ENCODE data around the gene RBM17. TPM values are rescaled to one million over a fixed set of nuclear protein-coding genes. Genes with fewer than 3 reads are reported as not detected.

The RBM17 gene
- total RNA-seq, 4 donors from 2014 or later: 64.4 to 163 (median 146) TPM

DNA sequence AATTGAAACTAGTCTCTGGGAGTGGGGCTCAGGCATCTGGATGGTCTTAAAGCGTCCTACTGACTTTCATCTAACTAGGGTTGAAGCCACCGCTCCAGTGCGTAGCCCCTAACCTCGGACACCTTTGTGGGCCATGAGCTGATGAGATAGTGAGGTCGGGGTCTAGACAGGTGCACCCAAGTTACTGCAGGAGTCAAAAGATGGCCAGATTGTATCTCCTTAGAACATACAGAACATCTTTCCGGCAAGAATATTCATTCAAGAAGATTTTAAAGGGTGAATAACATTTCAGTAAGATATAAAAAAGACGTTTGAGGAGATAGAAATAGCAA, 20.6 kb downstream of the RBM17 start:
- H3K27ac ChIP-seq: no peak overlapping the region
- TF ChIP-seq POLR2A (IDR thresholded peaks at IDR 0.05): no peak
- TF ChIP-seq, protein P1, sequence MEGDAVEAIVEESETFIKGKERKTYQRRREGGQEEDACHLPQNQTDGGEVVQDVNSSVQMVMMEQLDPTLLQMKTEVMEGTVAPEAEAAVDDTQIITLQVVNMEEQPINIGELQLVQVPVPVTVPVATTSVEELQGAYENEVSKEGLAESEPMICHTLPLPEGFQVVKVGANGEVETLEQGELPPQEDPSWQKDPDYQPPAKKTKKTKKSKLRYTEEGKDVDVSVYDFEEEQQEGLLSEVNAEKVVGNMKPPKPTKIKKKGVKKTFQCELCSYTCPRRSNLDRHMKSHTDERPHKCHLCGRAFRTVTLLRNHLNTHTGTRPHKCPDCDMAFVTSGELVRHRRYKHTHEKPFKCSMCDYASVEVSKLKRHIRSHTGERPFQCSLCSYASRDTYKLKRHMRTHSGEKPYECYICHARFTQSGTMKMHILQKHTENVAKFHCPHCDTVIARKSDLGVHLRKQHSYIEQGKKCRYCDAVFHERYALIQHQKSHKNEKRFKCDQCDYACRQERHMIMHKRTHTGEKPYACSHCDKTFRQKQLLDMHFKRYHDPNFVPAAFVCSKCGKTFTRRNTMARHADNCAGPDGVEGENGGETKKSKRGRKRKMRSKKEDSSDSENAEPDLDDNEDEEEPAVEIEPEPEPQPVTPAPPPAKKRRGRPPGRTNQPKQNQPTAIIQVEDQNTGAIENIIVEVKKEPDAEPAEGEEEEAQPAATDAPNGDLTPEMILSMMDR (IDR thresholded peaks at IDR 0.05): no peak
- intact Hi-C loops (cut with DNase I; ENCODE audit: low total_unique reads): loop anchor here (5.0 kb wide), 2 partner anchors 93 to 293 kb away; partner anchors contain the start of gene PFKFB3
- no peaks in the 10 kb centered on the region for H3K9me3 ChIP-seq
- H3K27me3 ChIP-seq: no peaks in the 10 kb centered on the region
- no peak for DNase-seq
- no peaks in the 10 kb centered on the region for H3K36me3 ChIP-seq
- H3K4me3 ChIP-seq: no peak overlapping the region
- no peaks in the 10 kb centered on the region for H3K4me1 ChIP-seq

DNA sequence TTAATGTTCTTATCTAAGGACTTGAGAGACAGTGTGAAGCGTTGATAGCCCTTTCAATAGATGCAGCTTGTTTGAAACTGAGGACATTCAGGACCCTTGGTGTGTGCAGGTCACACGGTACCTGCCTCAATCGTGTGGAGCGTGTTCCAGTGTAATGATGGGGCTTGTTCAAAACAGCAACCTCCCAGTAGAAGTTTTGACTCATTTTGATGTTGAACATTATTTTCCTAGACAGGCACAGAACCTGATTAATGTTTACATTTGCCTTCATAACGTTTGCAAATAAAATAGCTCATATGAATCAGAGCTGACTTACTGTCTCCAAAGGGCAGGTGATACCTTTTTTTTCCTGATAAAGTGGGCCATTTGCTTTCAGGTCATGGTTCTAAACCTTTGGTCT, 21.3 kb downstream of the RBM17 start:
- Histone ChIP-seq H3K36me3 (no peaks in the 10 kb centered on the region), H3K4me3 (no peak overlapping the region), H3K4me1 (no peaks in the 10 kb centered on the region), H3K27me3 (no peaks in the 10 kb centered on the region), H3K9me3 (no peaks in the 10 kb centered on the region), H3K27ac (no peak overlapping the region)
- no peak for TF ChIP-seq POLR2A (IDR thresholded peaks at IDR 0.05)
- intact Hi-C loops (cut with DNase I; ENCODE audit: low total_unique reads): no loop called here
- DNase-seq: no peak

DNA sequence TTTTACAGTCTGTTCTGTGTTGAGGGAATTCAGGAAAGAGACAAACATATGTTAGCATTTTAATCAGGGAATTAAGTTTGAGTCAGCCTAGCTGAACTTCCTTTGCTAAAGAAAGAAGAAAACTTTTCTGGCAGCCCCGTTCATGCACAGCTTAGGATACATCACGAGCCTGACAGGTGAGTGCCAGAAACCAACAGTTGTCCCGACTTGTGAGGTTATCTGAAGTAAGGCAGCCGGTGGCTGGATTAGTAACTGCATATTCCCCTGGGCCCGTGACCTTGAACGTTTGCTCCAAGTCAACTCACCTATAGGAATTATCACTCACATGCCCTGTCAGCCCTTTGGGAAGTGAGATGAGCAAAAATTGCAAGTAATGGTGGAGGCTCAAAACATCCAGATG, 24.1 kb downstream of the RBM17 start:
- Histone ChIP-seq H3K27me3 (no peaks in the 10 kb centered on the region), H3K4me3 (no peak overlapping the region), H3K4me1 (no peaks in the 10 kb centered on the region), H3K27ac (no peak overlapping the region), H3K9me3 (no peaks in the 10 kb centered on the region), H3K36me3 (no peaks in the 10 kb centered on the region)
- DNase-seq: no peak
- intact Hi-C loops (cut with DNase I; ENCODE audit: low total_unique reads): no loop called here
- no peak for TF ChIP-seq POLR2A (IDR thresholded peaks at IDR 0.05)
- TF ChIP-seq, protein P1 (IDR thresholded peaks at IDR 0.05): no peak

DNA sequence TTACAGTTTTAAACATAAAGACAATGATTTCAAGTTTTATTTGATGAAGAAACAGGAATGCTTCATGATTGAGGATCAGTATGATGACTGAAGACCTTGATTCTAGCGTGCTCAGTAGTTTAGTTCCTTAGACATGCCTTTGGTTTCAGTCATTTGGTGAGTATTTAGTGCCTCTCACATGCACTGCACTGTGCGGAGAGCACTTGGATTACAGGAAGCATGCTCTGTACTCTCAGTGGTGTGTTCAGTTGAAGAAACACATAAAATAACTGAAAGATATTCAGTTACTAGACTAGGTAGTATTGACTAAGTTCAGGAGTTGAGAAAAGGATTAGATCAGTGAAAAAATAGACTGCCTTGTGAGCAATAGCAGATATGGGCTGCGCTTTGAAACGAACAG, 25.5 kb downstream of the RBM17 start:
- no peaks in the 10 kb centered on the region for H3K27me3 ChIP-seq
- H3K9me3 ChIP-seq: no peaks in the 10 kb centered on the region
- DNase-seq: no peak
- H3K27ac ChIP-seq: peak overlapping the region; percentile 39 to 40
- no peaks in the 10 kb centered on the region for H3K36me3 ChIP-seq
- intact Hi-C loops (cut with DNase I; ENCODE audit: low total_unique reads): no loop called here
- H3K4me1 ChIP-seq: no peaks in the 10 kb centered on the region
- H3K4me3 ChIP-seq: no peak overlapping the region
- TF ChIP-seq POLR2A (IDR thresholded peaks at IDR 0.05): no peak
- TF ChIP-seq, protein P1 (IDR thresholded peaks at IDR 0.05): no peak

DNA sequence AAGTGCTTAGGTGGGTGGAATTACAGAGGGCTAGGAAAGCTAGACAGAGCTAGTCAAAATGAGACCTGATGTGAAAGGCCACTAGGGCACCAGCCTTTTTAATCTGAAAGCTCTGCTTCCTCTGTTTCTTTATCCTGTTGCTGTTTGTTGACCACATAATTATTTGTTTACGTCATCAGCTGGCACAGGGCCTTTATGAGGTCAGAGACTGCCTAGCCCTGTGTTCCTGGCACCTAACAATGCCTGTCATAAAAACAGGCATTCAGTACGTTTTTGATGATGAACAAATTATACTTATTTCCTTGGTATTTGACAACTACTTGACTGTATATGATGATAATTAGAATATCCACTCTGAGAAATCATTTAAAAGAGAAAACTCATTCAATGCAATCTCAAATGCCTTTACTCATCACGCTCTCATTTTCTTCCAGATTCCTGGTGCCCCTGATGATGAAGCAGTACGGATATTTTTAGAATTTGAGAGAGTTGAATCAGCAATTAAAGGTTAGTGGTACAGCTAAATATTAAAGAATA, 26.0 kb downstream of the RBM17 start:
- Histone ChIP-seq H3K27ac (peak overlapping the region; percentile 39 to 40), H3K36me3 (no peaks in the 10 kb centered on the region), H3K4me1 (no peaks in the 10 kb centered on the region), H3K4me3 (no peak overlapping the region), H3K9me3 (no peaks in the 10 kb centered on the region), H3K27me3 (no peaks in the 10 kb centered on the region)
- peak in 1 of 2 donors; percentile 57 for DNase-seq
- no peak for TF ChIP-seq POLR2A (IDR thresholded peaks at IDR 0.05)
- TF ChIP-seq, protein P1 (IDR thresholded peaks at IDR 0.05): no peak
- intact Hi-C loops (cut with DNase I; ENCODE audit: low total_unique reads): loop anchor here (5.0 kb wide), 1 partner anchor 37 kb away; no protein-coding TSS in a partner anchor

DNA sequence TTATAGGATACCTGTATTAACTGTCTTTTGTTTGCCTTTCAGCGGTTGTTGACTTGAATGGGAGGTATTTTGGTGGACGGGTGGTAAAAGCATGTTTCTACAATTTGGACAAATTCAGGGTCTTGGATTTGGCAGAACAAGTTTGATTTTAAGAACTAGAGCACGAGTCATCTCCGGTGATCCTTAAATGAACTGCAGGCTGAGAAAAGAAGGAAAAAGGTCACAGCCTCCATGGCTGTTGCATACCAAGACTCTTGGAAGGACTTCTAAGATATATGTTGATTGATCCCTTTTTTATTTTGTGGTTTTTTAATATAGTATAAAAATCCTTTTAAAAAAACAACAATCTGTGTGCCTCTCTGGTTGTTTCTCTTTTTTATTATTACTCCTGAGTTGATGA, 26.6 kb downstream of the RBM17 start:
- Histone ChIP-seq H3K4me1 (no peaks in the 10 kb centered on the region), H3K4me3 (no peak overlapping the region), H3K9me3 (no peaks in the 10 kb centered on the region), H3K27ac (peak overlapping the region; percentile 39 to 40), H3K27me3 (no peaks in the 10 kb centered on the region), H3K36me3 (no peaks in the 10 kb centered on the region)
- intact Hi-C loops (cut with DNase I; ENCODE audit: low total_unique reads): loop anchor here (5.0 kb wide), 1 partner anchor 37 kb away; no protein-coding TSS in a partner anchor
- DNase-seq: no peak
- TF ChIP-seq, protein P1 (IDR thresholded peaks at IDR 0.05): no peak
- no peak for TF ChIP-seq POLR2A (IDR thresholded peaks at IDR 0.05)
